T-helper 2 cell (primary cell): ENCODE results near the gene GPR84.
A peak's percentile ranks its signal among the peaks of the same experiment; 100 is the strongest.

Experiments used
- DNase-seq, 5 experiments: peaks; one replicate each; pipeline versions ENCODE4 v3.0.0 to v3.0.0-alpha.2; 2012 to 2022

The GPR84 gene

GRCh38 chr12:54390668-54391551 is 26.6 kb upstream of the GPR84 start:
- DNase-seq, result peak; percentile 45 to 70 (median 60)

DNA sequence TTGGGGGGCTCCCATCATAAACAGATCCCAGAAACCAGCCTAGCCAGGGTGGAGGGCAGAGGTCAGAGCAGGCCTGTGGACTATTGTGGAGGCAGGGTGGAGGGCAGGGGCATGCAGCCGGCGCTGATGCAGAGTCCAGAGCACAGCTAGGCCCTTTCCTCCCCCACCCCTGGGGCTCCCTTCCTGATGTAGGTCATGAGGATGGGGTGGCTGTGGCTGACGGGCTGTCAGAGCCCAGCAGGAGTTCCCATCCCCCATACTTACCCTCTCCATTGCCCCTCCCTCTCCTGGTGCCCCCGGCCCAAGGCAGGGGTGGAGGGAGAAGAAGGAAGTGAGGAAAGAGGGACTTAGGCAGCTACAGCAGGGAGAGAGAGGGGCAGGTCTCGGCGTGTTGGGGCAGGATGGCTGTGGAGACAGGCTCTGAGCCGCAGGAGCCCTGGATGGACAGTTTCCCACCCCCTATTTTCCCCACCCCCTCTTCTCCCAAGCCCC is 25.9 kb upstream of the GPR84 start:
- no peak for DNase-seq

GRCh38 chr12:54389607-54390175 is 25.4 kb upstream of the GPR84 start:
- DNase-seq, result no peak

DNA sequence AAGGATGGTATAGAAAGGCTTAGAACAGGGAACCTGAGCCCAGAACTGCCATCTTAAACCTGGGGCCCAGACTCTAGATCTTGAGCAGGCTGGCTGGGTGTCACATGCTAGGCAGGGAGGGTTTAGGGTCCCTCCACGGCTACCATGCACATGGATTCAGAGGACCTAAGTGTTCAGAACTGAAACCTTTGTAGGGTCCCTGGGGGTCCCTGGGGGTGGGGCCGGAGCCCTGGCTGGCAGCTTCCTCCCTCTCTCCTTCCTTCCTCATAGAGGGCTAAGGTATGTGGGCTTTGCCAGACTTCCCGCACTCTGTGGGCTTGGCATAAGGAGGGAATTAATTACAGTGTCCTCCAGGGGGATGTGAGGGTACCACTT is 24.8 kb upstream of the GPR84 start:
- DNase-seq, result no peak

GRCh38 chr12:54388237-54389133 is 24.2 kb upstream of the GPR84 start:
- DNase-seq, result no peak

- DNase-seq, result no peak
Measured at GRCh38 chr12:54387114-54387467, 22.8 kb upstream of the GPR84 start.

DNA sequence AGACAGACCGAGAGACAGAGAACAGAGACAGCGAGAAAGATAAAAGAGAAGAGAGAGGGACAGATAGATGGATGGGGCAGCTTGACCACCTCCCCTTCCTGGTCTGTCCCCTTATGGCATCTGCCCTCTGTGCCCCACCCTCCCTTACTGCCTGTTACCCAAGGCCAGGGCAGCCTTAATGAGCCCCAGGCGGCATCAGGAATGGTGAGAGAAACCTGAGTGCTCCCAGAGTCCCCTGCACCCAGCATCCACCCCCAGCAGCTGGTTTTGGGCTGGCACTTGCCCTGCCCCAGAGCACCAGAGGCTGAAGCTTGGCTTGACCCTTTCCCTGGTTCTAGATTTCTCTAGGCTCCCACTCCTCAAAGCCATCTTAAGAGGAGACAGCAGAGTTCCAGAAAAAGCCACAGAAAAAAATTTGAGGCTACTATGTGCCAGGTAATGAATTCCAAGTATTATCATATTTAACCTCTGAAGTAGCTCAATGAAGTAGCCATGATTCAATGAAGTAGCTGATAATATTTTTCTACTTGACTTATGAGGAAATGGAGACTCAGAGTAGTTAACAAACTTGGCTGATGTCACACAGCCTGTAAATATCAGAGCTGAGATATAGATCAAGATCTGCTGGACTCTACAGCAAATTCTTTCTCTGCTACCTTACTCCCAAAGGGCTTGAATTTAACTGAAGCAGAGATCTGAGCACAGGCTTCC is 22.3 kb upstream of the GPR84 start:
- DNase-seq, result no peak

DNA sequence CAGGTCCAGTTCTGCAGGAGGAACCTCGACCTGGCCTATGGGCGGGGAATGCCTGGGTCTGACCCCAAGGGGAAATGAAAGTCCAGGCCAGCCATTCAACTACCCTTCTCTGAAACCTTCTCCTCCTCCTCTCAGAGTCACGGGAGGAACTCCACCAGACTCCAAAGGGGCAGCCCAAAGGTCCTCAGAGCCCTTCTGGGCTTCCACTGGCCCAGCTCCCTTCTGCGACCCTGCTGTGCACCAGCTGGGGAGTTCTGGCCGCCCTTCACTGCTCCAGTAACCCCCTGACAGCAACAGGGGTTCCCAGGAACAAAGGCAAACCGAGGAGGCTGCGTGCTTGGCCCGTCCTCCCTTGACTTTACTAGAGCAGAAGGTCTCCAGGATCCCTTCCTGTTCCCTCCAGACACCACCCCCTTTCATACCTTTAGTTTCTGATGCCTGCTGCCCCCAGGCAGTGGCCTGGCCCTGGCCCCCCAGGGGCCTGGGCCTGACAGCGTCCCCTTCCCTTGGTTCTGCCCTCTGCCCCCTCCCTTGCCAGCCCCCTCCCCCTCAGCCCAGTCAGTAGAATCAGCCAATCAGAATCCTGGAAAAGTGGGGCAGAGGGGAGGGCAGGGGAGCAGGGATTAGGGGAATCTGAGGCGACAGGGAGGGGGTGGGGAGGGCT is 21.1 kb upstream of the GPR84 start:
- DNase-seq, result no peak

- DNase-seq, result no peak
Measured at GRCh38 chr12:54384591-54385041, 20.3 kb upstream of the GPR84 start, which contains the start of gene ZNF385A. TSS of gene ZNF385A (minus strand) at chr12:54384733. CDS start at chr12:54384514, 219 bp downstream.

DNA sequence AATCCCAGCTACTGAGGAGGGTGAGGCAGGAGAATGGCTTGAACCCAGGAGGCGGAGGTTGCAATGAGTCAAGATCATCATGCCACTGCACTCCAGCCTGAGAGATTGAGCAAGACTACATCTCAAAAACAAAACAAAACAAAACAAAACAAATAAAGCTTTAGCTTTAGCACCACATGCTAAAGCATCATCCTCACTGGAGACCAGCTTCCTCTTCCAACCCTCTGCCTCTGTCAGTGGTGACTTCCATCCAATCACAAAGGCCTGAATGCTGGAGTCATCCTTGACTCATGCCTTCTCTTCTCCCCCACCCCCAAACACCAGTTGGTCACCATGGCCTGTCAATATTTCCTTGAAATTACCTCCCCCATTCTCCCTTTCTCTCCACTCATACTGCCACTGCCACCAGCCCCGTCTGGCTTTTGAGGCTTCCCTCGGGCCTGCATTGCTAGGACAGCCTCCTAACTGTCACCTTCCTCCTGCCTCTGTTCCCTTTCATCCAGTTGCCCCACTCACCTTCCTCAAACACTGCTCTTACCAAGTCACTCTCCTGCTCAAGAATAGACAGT is 18.8 kb upstream of the GPR84 start:
- no peak for DNase-seq

- no peak for DNase-seq
Measured at GRCh38 chr12:54381136-54381535, 16.9 kb upstream of the GPR84 start.

DNA sequence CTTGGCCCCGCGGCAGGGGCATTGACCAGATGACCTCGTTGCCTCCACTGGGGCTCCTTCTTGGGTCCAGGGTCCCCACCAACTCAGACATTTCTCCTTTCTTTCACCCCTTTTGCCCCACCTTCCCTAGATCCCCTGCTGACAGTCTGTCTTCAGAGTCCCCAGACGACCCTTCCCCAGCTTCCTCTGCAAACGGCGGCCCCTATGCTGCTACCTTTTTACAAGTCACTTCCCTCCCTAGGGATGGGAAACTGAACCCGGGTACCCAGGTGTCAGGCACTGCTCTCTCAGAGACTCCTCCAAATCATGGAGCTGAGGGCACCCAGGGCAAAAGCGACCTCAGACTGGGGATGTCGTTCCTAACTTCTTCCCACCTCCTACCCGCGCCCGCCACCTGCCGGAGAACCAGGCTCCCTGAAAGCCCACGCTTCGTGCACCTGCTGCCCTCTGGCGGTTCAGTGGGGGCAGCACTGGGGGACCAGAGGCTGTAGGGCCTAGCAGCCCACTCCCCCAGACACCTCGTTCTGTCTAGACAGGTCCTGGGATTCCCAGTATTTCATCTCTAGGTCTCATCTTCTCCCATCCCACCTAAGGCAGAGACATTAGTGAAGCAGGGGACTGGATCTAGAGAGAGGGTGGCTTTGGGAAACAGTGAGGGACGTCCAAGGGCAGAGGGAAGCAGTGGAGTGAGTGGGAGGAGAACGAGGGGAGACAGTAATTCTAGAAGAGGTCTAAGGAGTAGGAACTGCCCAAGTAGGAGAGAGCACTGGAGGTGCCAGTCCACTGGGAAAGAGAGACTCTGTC is 15.3 kb upstream of the GPR84 start:
- peak; percentile 71 to 86 (median 82) for DNase-seq

DNA sequence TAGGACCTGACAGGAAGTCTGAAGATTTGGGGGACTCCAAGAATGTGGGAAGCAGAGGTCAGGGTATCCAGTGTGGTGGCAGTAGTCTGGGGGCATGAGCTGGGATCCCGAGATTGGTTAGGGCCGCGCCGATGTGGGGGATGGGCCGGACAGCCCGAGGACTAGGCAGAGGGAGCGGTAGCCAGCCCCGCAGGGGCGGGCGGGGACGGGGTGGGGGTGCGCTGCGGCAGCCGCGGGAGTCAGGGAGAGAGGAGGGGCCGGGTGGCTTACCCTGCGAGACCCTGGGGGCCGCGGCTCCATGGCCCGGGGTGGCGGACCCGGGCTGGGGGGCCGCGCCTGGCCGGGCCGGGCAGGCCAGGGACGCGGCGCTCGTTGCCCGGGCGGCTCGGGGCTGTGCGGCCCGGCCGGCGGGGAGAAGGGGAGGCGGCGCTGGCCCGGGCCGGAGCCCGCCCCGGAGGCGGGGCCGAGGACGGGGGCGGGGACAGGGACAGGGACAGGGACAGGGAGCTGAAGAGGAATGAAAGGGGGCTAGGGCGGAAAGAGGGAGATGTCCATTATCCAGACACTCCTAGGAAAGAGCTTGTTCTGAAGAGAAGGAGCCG is 14.6 kb upstream of the GPR84 start:
- DNase-seq, result no peak

- DNase-seq, result no peak
Measured at GRCh38 chr12:54377797-54378515, 13.7 kb upstream of the GPR84 start.

GRCh38 chr12:54377007-54377406 is 12.7 kb upstream of the GPR84 start:
- no peak for DNase-seq

DNA sequence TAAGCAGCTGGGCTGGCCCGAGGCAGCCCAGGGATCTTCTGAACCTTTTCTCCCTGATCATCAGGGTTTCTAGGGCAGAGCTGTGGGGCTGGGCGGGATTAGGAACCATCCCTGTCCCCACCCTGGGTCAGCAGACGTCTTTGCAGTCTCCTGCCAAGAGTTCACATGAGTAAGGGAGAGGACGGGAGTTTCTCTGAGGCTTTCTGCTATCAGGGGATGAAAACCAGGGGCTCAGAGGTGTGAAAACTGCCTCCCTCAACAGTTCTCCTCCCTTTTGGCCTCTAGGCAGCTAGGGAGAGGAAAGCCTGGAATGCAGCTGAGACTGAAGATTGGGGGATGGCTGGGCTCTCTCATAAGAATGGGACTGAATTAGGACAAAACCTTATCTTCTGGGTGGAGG is 12.3 kb upstream of the GPR84 start:
- DNase-seq, result no peak

DNA sequence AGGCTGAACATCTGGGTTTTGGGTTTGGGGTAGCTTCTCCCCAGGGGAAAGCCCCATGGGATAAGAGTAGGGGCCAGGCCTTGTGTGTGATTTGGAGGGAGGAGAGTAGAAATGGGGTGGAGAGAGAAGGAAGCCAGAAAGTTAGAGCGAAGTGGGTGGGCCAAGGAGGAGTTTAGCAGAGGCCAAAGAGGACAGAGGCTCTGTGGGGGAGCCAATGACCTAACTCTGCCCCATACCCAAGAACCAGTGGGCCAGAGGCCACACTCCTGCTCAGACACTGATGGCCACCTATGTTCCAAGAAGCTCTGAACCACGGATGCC is 10.9 kb upstream of the GPR84 start:
- DNase-seq, result no peak

DNA sequence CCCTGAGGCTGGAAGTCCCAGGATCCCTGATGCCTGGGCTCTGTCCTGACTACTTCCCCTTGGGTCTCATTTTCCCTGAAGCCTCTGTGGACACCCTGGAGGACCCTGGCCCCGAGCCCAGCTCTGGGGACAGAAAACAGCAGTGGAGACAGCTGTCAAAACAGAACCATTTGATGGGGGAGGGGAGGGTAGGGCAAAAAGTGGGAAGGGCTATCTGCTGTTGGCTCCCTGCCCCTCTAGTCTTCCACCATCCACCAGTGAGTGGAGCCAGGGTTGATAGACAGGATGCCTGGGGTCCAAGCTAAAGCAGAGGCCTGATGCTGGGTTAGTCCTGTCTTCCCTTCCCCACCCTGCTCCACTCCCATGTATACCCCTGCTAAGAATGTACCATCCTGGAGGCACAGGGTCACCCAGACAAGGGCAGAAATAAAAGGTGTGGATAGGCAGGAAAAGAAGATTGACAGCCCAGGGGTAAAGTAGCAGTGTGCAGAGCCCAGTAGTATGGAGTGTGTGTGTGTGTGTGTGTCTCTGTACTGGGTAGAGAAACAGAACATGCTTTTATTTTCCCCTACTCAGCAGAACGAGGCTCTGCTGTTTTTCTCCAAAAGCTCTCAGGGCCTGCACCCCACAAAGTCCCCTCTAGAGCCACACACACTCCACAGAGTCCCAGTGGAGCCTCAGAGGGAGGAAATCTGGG is 10.4 kb upstream of the GPR84 start:
- no peak for DNase-seq
